GM12873 (cell line): ENCODE results near the gene EPS8L1.

Experiments
- CTCF ChIP-seq: IDR thresholded peaks from 2 replicates; pipeline ENCODE4 v1.5.1; 2012; ENCODE audit warnings: low read depth, mild to moderate bottlenecking, moderate library complexity, low read length, control low read depth; ENCODE audit not compliant: insufficient read depth; ENCODE audit errors: missing control alignments

Gene EPS8L1

GRCh38 chr19:55081770-55082019, 6.0 kb downstream of the EPS8L1 start:
- no peak for TF ChIP-seq CTCF

- TF ChIP-seq CTCF: no peak
Observed at GRCh38 chr19:55082020-55082851, 6.6 kb downstream of the EPS8L1 start.

GRCh38 chr19:55083004-55083850, 7.6 kb downstream of the EPS8L1 start:
- no peak for TF ChIP-seq CTCF

GRCh38 chr19:55084416-55084815, 8.7 kb downstream of the EPS8L1 start:
- TF ChIP-seq CTCF: no peak

- TF ChIP-seq CTCF: no peak
Observed at GRCh38 chr19:55085923-55086715, 10.4 kb downstream of the EPS8L1 start.

GRCh38 chr19:55086730-55087541, 11.3 kb downstream of the EPS8L1 start:
- TF ChIP-seq CTCF: no peak
